HG03460 (cell line): ENCODE data around the gene PLA2G4A.

Experiments used
- ATAC-seq: cut with Tn5 transposase; IDR thresholded peaks from one replicate; pipeline ENCODE4 v1.9.1; 2021; ENCODE audit not compliant: unreplicated experiment

PLA2G4A gene

GRCh38 chr1:186831168-186831567 lies 2.4 kb downstream of the PLA2G4A start:
- no peak for ATAC-seq

DNA sequence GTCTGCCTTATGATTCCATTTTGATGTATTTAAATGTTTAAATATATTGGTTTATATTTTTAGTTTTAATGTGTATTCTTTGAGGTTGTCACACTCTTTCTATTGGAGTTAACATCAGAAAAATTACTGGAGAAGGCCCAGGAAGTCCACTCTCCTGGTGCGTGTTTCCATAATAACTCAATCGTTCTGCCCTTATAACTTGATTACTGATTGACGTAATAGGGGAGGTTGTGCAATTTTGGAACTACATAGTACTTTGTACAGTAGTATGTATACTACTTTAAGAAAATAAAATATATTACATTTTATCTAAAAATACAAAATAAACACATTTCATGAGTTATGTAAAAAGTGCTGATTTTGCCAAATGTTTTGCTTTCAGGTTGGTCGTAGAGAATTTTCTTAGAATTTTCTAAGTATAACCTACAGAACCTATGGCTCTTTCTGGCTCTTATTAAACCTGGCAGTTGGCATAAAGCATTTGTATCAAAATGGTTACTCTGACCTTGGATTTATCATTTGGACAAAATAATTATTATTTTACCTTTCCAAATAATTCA lies 5.7 kb downstream of the PLA2G4A start:
- no peak for ATAC-seq

DNA sequence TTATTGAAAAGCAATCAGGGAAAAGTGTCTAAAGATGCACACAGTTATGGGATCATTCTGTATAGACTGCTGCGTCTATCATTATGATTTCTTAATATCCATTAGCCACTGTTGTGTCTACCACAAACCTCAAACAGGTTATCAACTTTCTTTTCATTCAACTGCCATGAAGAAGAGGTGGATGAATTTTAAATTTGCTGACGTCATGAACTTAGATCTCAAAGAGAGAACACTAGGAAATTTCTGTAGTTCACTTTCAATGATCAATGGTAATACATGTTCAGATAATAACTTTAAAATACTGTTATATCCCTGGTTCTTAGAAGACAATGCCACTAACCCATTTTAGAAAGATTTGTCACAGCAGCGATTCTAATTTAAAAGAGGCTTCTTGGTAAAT lies 6.7 kb downstream of the PLA2G4A start:
- no peak for ATAC-seq

DNA sequence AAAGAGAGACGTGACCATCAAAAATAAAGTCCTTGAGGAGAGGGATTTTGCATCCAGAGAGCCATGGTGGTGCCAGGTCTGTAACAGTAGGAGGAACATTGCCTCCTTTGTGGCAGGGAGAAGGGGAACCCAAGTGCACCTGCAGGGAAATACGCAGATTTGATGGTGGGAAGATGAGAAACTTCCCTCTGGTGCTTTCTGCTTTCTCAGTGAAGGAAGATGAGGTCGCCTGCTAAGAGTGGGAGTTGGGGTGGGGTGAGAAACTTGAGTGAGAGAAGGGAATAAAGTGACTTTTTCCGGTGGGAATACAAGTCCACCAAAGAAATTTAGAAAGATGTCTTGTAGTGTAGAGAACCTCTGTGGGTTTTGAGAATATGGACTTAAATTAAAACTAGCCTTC lies 9.1 kb downstream of the PLA2G4A start:
- no peak for ATAC-seq

GRCh38 chr1:186838380-186839040 lies 9.8 kb downstream of the PLA2G4A start:
- no peak for ATAC-seq

GRCh38 chr1:186839041-186839400 lies 10.3 kb downstream of the PLA2G4A start:
- peak; percentile 55 for ATAC-seq

DNA sequence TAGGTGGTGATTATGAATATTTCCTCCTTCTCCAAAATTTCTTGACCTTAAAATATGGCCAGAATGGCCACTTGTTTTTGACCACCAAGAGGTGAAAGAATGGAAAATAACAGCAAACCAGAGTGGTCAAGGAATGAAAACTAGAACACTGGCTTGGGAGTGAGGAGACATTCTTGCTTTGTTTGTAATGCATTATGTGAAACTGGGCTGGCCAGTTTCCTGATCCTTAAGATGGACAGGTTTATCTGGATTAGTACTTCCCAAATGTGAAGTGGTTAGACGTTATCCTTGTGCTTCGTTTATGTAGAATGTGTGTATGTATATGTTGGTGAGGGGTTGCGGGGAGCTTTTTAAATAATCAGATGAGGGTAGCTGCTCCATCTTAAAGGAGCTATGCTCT lies 12.8 kb downstream of the PLA2G4A start:
- no peak for ATAC-seq

DNA sequence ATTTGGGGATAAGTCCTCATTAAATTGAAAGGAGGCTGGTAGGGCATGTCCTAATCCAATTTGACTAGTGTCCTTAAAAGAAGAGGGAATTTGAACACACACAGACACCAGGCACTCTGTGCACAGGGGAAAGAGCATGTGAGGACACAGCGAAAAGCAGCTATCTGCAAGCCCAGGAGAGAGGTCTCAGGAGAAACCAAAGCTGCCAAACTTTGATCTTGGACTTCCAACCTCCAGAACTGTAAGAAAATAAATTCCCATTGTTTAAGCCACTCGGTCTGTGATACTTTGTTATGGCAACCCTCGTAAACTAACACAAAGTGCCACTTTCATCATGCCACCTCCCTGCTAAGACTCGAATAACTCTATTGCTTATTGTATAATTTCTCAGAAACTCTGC lies 13.8 kb downstream of the PLA2G4A start:
- ATAC-seq = no peak

- no peak for ATAC-seq
Measured at GRCh38 chr1:186843226-186843625, 14.5 kb downstream of the PLA2G4A start.

DNA sequence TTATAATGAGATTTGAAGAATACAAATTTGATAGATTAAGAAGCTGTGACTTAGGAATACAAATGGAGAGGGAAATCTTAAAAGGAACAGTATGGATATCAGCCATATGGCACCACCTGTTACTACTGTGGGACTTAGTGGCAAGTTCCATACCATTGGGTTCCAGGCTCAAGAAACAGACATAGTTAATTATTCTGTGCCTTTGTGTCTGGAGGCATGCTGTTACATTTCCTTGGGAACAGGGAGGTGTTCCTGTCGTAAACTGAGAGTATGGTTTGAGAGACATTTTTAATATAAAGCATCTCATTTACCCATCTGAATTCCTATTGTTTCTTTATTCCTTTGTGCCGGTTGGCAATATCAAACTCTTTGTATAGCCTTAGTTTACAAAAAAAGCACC lies 15.2 kb downstream of the PLA2G4A start:
- no peak for ATAC-seq

DNA sequence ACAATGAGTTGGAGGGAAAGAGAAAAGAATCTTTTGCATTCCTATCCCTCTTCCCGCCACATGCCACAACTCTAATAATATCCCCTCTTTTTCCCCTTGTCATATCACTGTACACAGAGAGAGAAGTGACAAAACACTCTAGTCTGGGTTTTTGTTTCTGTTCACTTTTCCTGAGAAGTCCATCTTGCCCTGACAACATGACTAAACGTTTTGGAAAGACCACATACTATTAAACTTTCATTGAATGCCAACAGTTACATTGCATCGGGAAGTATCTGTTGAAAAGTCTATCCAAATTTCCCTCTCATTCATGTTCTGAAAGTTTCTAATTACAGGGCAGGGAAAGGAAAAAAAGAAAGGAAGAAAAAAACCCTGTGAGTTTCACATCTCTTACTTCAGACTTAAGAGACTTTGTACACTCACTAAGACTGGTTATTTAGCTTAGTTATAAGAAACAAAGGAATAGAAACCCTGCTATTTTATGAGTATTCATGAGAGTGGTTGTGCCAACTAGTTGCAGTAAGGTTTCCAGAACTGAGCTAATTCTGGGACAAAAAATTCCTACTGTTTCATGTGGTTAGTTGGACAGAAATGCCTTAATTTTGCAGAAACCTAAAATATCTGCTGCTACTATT lies 16.9 kb downstream of the PLA2G4A start:
- no peak for ATAC-seq

GRCh38 chr1:186848509-186849130 lies 19.9 kb downstream of the PLA2G4A start:
- ATAC-seq = no peak

GRCh38 chr1:186849271-186849671 lies 20.5 kb downstream of the PLA2G4A start:
- peak; percentile 93 for ATAC-seq

DNA sequence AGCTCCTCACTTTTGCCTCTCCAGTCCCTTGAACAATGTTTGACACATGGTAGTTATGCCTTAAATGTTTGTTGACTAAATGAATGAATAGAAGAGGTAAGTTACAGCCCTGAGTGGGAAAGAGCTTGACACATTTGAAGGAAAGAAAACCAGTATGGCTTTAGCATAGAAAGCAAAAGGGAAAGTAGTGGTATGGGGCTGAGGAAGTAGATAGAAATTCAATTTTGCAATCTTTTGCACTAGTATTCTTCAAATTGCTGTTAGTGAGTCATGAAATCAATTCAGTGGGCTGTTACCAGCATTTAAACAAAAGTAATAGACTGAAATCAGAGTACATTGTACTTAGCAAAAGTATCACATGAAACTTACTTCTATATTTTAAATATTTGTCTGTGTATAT lies 21.1 kb downstream of the PLA2G4A start:
- peak; percentile 43 for ATAC-seq

DNA sequence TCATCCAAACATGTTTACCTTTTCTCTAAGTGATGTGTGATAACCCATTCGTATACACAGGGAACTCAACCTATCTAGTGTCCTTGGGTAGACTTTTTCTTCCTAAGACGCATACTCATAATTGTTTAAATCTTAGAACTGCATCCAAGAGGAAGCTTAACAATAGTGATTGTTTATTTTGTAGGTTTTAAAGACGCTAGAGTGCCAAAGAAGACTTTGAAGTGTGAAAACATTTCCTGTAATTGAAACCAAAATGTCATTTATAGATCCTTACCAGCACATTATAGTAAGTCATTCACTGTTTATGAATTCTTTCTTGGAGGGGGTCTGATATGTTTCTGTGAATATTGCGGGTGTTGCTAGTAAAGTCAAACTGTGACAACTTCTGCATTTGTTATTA lies 25.4 kb downstream of the PLA2G4A start:
- no peak for ATAC-seq

DNA sequence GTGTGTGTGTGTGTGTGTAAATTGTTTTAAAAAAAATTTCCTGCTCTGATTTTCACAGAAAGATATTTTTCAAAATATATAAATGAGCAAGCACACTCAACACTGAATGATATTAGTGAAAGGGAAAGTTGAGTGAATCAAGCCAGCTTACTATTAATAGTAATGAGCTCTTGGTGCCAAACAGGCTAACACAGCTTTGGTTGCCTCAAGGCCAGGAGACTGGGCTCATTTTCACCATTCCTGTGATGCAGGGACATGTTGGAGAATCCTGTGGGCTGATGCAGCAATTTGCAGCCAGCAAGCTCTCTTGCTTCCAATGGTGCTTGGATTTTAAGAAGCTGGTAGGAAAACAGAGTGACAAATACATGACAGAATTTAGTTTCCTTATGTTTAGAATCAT lies 30.2 kb downstream of the PLA2G4A start:
- no peak for ATAC-seq

GRCh38 chr1:186859995-186860394 lies 31.2 kb downstream of the PLA2G4A start:
- no peak for ATAC-seq

GRCh38 chr1:186864296-186864695 lies 35.5 kb downstream of the PLA2G4A start:
- ATAC-seq = no peak

DNA sequence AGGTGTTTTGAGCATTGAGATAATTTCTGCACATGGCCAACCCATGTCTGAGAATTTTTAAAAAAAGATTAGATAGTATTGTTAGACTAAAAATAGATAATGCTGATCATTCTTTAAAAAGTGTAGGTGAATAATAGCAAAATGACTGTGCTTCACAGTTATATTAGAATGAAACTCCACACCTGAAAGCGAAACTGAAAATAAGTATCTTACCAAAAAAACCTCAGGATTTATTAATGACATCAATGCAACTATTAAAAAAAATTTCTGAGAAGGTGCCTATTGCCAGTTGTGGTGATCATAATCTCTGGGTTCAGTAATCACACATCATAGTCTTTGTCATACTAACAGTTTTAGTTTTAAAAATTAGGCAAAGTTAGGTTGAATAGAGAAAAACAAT lies 36.5 kb downstream of the PLA2G4A start:
- ATAC-seq = peak; percentile 80

DNA sequence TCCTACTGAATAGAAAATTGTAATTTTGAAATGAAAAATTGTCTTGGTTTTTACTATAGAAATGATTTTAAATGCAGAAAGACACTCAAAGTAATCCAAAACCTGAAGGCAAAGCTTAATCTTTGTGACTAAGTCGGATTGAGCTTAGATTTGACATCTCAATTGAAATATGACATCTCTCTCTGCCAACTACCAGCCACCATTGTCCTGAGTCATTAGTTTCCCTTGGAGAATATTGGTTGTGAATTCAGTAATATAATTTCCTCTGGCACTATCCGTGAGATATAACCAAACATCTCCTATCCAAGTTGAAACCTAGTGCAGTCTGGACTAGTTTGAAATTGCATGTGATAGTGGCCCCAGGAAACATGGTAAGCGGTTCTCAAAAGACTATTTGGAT lies 37.1 kb downstream of the PLA2G4A start:
- ATAC-seq = no peak

GRCh38 chr1:186869526-186870228 lies 40.9 kb downstream of the PLA2G4A start:
- no peak for ATAC-seq

- ATAC-seq = no peak
Measured at GRCh38 chr1:186871784-186872183, 43.0 kb downstream of the PLA2G4A start.
